Spleen (tissue), 7 donors: Measurements from ENCODE around the gene ADGRA1.

Experiments
- CTCF ChIP-seq, 11 experiments: fragments of 200-600 bp in 7 of 11; fragments of 450-650 bp in 4 of 11; sonication (generic) in 4 of 11; IDR thresholded peaks in 8 of 11; conservative IDR thresholded peaks in 3 of 11; 1 replicate in 7 of 11; 2 replicates in 4 of 11; pipeline versions ENCODE4 v1.4.0 to v1.8.0; 2016 to 2021; ENCODE audit warnings: antibody characterized with exemption in 11 of 11, inconsistent platforms in 4 of 11, mild to moderate bottlenecking in 1 of 11
- POLR2A ChIP-seq, 3 donors: fragments of 450-650 bp; IDR thresholded peaks; one replicate each; pipeline ENCODE4 v1.5.1; 2017; ENCODE audit warnings: antibody characterized with exemption in 3 of 3, mild to moderate bottlenecking in 1 of 3
- POLR2AphosphoS5 ChIP-seq, 3 donors: sonication (generic); formaldehyde crosslinking; IDR thresholded peaks; one replicate each; pipeline ENCODE4 v1.5.1; 2017; ENCODE audit warnings: antibody characterized with exemption in 3 of 3
- donor health status: DM: no; HTN: no; CAD: no; lungs with moderate emphysema.
- donor health status: DM: no; HTN: no; CAD: no.
- donor health status: DM: no; HTN: no; CAD: no.

- TF ChIP-seq POLR2A (IDR thresholded peaks at IDR 0.05): no peak
- no peak for TF ChIP-seq POLR2AphosphoS5 (IDR thresholded peaks at IDR 0.05)
- TF ChIP-seq CTCF (IDR thresholded peaks at IDR 0.05 in 8 of 11, conservative IDR thresholded peaks at IDR 0.05 in 3 of 11): no peak
These were observed 48.5 kb upstream of the ADGRA1 start for GRCh38 chr10:133039107-133039802.
